Upper lobe of left lung (tissue), 6 donors: ENCODE data around the gene SLC24A5. TPM values are rescaled to one million over a fixed set of nuclear protein-coding genes. Genes with fewer than 3 reads are reported as not detected.

Source experiments
- ATAC-seq, 2 donors: fragments of 200-7000 bp; cut with Tn5 transposase; one replicate each; pipeline ENCODE4 v1.9.1; 2022; ENCODE audit warnings: mild to moderate bottlenecking in 2 of 2, moderate library complexity in 2 of 2; ENCODE audit not compliant: low FRiP score in 2 of 2
- DNase-seq, 2 donors: peaks; one replicate each; pipeline ENCODE4 v3.0.0-alpha.2; 2019 to 2020
- H3K27ac ChIP-seq, 4 donors: fragments of 200-600 bp; sonication (generic); one replicate each; pipeline ENCODE4 v1.5.1; 2016 to 2019
- H3K27me3 ChIP-seq, 4 donors: fragments of 200-600 bp; sonication (generic); one replicate each; pipeline ENCODE4 v1.5.1; 2017 to 2019
- H3K36me3 ChIP-seq, 4 donors: fragments of 200-600 bp; sonication (generic); one replicate each; pipeline ENCODE4 v1.5.1; 2016 to 2019
- H3K4me1 ChIP-seq, 4 donors: fragments of 200-600 bp; sonication (generic); one replicate each; pipeline ENCODE4 v1.5.1; 2018 to 2019
- H3K4me3 ChIP-seq, 4 donors: fragments of 200-600 bp; sonication (generic); one replicate each; pipeline ENCODE4 v1.5.1; 2017 to 2019; ENCODE audit warnings: mild to moderate bottlenecking in 2 of 4, moderate library complexity in 1 of 4
- H3K9me3 ChIP-seq, 4 donors: fragments of 200-600 bp; sonication (generic); one replicate each; pipeline ENCODE4 v1.5.1; 2018 to 2019
- EP300 ChIP-seq, 4 donors: sonication (generic); formaldehyde crosslinking; IDR thresholded peaks; one replicate each; pipeline ENCODE4 v1.5.1; 2017; ENCODE audit warnings: antibody characterized with exemption in 4 of 4, control low read depth in 2 of 4
- POLR2A ChIP-seq, 4 donors: fragments of 450-650 bp; IDR thresholded peaks; one replicate each; pipeline ENCODE4 v1.5.1; 2016 to 2017; ENCODE audit warnings: antibody characterized with exemption in 4 of 4, mild to moderate bottlenecking in 2 of 4
- POLR2AphosphoS5 ChIP-seq, 2 donors: sonication (generic); formaldehyde crosslinking; IDR thresholded peaks; one replicate each; pipeline ENCODE4 v1.5.1; 2017; ENCODE audit warnings: antibody characterized with exemption in 2 of 2
- whole genome bisulfite sequencing, 2 donors: methylation state at CpG; one replicate each; pipeline ENCODE4 v1.1.5; 2017 to 2018; 5-methylcytosine and 5-hydroxymethylcytosine counted together
- total RNA-seq, 6 donors: library from RNA; depleted of rRNA in 4 of 6; stranded (reverse); fragments of >200 nt in 4 of 6; gene quantifications; one replicate each; pipeline versions ENCODE4 v1.1.0 to v1.2.1, GENCODE V29; 2016 to 2021
- TF ChIP-seq, protein P1 (sequence below), 6 experiments: fragments of 450-650 bp in 4 of 6; fragments of 200-600 bp in 2 of 6; sonication (generic) in 2 of 6; IDR thresholded peaks; one replicate each; pipeline ENCODE4 v1.5.1; 2016 to 2019; ENCODE audit warnings: antibody characterized with exemption in 6 of 6
- donor health status: DM: no; HTN: no; CAD: no; lungs with moderate emphysema.
- donor health status: DM: no; HTN: yes; CAD: no; lungs with severe emphysema.

Gene SLC24A5
- total RNA-seq, 6 donors from 2014 or later = 0.83 TPM; not detected in 5

DNA sequence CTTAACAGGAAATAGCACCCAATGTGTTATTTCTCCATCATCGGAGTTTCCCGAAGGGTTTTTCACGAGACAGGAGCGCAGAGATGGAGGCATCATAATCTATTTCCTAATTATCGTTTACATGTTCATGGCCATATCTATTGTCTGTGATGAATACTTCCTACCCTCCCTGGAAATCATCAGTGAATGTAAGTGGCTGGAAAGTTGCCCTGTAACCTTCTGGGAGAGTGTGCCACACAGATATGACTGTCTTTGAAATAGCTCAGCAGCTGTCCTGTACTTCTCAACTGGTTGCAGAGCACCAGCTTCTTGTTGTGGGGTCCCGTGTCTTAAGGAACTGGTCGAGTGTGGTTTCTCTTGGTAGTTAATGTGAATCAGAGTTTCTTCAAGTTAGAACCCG, 1.1 kb downstream of the SLC24A5 start:
- Histone ChIP-seq H3K4me3 (no peak overlapping the region), H3K9me3 (no peaks in the 10 kb centered on the region), H3K36me3 (no peaks in the 10 kb centered on the region), H3K4me1 (no peaks in the 10 kb centered on the region), H3K27me3 (no peaks in the 10 kb centered on the region), H3K27ac (no peak overlapping the region)
- WGBS, 2 donors = 52 to 67% methylated on average over 8 of the region's 8 CpGs
- TF ChIP-seq, protein P1, sequence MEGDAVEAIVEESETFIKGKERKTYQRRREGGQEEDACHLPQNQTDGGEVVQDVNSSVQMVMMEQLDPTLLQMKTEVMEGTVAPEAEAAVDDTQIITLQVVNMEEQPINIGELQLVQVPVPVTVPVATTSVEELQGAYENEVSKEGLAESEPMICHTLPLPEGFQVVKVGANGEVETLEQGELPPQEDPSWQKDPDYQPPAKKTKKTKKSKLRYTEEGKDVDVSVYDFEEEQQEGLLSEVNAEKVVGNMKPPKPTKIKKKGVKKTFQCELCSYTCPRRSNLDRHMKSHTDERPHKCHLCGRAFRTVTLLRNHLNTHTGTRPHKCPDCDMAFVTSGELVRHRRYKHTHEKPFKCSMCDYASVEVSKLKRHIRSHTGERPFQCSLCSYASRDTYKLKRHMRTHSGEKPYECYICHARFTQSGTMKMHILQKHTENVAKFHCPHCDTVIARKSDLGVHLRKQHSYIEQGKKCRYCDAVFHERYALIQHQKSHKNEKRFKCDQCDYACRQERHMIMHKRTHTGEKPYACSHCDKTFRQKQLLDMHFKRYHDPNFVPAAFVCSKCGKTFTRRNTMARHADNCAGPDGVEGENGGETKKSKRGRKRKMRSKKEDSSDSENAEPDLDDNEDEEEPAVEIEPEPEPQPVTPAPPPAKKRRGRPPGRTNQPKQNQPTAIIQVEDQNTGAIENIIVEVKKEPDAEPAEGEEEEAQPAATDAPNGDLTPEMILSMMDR (IDR thresholded peaks at IDR 0.05) = no peak
- TF ChIP-seq POLR2A (IDR thresholded peaks at IDR 0.05) (no peak), POLR2AphosphoS5 (IDR thresholded peaks at IDR 0.05) (no peak), EP300 (IDR thresholded peaks at IDR 0.05) (no peak)
- ATAC-seq (no peak), DNase-seq (no peak)

- Histone ChIP-seq H3K4me1 (no peaks in the 10 kb centered on the region), H3K27me3 (no peaks in the 10 kb centered on the region), H3K4me3 (no peak overlapping the region), H3K36me3 (no peaks in the 10 kb centered on the region), H3K9me3 (no peaks in the 10 kb centered on the region), H3K27ac (no peak overlapping the region)
- no peak for TF ChIP-seq POLR2A (IDR thresholded peaks at IDR 0.05)
- TF ChIP-seq EP300 (IDR thresholded peaks at IDR 0.05) = no peak
- TF ChIP-seq POLR2AphosphoS5 (IDR thresholded peaks at IDR 0.05) = no peak
- TF ChIP-seq, protein P1 (IDR thresholded peaks at IDR 0.05) = no peak
- no peak for ATAC-seq
- WGBS, 2 donors = 82 to 87% methylated on average over 6 of the region's 6 CpGs
- DNase-seq = no peak
Observed at GRCh38 chr15:48126667-48127355, 6.0 kb downstream of the SLC24A5 start.

DNA sequence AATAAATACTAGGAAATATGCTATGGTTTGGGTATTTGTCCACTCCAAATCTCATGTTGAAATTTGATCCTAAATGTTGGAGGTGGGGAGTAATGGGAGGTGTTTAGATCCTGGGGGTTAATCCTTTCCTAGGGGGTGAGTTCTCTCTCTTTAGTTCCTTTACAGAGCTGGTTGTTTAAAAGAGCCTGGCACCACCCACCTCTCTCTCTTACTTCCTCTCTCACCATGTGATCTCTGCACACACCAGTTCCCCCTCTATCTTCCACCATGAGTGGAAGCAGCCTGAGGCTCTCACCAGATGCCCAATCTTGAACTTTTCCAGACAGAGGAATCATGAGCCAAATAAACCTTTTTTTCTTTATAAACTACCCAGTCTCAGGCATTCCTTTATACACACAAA, 10.5 kb downstream of the SLC24A5 start:
- Histone ChIP-seq H3K4me1 (no peaks in the 10 kb centered on the region), H3K4me3 (no peak overlapping the region), H3K36me3 (no peaks in the 10 kb centered on the region), H3K9me3 (no peaks in the 10 kb centered on the region), H3K27ac (no peak overlapping the region), H3K27me3 (no peaks in the 10 kb centered on the region)
- TF ChIP-seq EP300 (IDR thresholded peaks at IDR 0.05) (no peak), POLR2A (IDR thresholded peaks at IDR 0.05) (no peak), POLR2AphosphoS5 (IDR thresholded peaks at IDR 0.05) (no peak)
- TF ChIP-seq, protein P1 (IDR thresholded peaks at IDR 0.05) = no peak
- ATAC-seq = no peak
- no peak for DNase-seq

GRCh38 chr15:48132874-48133273, 12.1 kb downstream of the SLC24A5 start:
- ATAC-seq = no peak
- WGBS, 2 donors = 89 to 90% methylated on average over 6 of the region's 6 CpGs
- H3K4me1 ChIP-seq = no peaks in the 10 kb centered on the region
- TF ChIP-seq POLR2AphosphoS5 (IDR thresholded peaks at IDR 0.05) = no peak
- no peak for TF ChIP-seq POLR2A (IDR thresholded peaks at IDR 0.05)
- H3K9me3 ChIP-seq = no peaks in the 10 kb centered on the region
- no peaks in the 10 kb centered on the region for H3K36me3 ChIP-seq
- H3K27ac ChIP-seq = no peak overlapping the region
- H3K27me3 ChIP-seq = no peaks in the 10 kb centered on the region
- H3K4me3 ChIP-seq = no peak overlapping the region
- no peak for DNase-seq

GRCh38 chr15:48143856-48144255, 23.1 kb downstream of the SLC24A5 start:
- ATAC-seq (no peak), DNase-seq (no peak)
- Histone ChIP-seq H3K36me3 (no peaks in the 10 kb centered on the region), H3K9me3 (no peaks in the 10 kb centered on the region), H3K27me3 (no peaks in the 10 kb centered on the region), H3K27ac (no peak overlapping the region), H3K4me3 (no peak overlapping the region), H3K4me1 (no peaks in the 10 kb centered on the region)
- WGBS, 2 donors = 83 to 97% methylated on average over 1 of the region's 1 CpG
- TF ChIP-seq POLR2AphosphoS5 (IDR thresholded peaks at IDR 0.05) (no peak), POLR2A (IDR thresholded peaks at IDR 0.05) (no peak), EP300 (IDR thresholded peaks at IDR 0.05) (no peak)
- TF ChIP-seq, protein P1 (IDR thresholded peaks at IDR 0.05) = no peak
